Measurements from ENCODE around the gene CNTNAP2.
"Not testable (repeated sequence)": the region's sequence is repeated elsewhere in the genome, so short reads cannot be mapped to it uniquely, and the experiment has no call there.

CNTNAP2 gene

DNA sequence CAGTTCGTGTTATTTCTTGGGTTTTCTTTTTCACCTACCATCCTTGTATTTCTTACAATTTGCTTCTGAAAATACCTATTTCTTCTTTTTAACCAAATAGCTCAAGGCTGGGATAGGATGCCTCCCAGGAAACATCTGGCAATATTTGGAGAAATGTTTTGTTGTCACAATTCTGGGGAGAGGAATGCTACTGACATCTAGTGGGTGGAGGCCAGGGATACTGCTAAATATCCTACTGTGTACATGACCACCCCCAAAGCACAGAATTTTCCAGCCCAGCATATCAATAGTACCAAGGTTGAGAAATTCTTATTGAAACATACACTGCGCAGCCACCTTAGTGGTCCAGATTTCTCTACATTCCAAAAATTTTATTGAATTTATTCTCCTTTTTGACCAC, 55.5 kb downstream of the CNTNAP2 start:
- DNase-seq = no peak

DNA sequence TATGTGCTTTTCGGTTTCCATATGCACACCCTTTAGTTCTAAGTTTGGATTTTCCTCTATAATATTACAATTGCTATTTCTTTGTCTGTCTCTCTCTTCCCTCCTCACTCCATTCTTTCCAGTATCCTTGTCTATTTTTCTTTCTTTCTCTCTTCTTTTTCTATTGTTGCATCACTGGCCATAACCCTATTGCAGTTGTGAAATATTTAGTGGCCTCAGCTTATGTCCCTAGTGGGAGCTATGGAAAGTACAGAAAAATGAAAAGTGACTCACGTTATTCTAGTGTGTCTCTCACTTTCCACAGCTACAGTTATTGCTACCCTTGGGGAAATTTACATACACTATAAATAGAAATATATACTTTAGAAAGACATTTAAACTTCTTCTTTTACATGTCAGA, 59.1 kb downstream of the CNTNAP2 start:
- DNase-seq = no peak

DNA sequence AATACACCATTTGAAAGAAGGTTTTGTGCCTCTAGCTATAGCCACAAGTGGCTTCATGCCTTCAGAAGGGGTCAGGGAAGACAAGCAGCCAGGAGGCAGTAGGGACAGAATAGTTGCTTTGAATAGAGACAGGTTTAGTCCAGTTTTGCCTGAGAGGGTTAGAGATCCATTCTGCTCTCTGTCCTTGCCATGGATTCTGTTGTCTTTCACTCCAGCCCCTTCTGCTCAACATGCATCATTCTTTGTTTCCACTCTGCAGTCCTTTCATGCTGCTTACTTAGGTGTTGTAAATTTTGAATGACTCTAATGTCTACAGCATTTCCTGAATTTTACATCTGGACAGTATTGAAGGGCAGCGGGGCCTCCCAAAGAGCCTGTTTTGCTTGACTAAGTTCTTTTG, 60.3 kb downstream of the CNTNAP2 start:
- DNase-seq = no peak

DNA sequence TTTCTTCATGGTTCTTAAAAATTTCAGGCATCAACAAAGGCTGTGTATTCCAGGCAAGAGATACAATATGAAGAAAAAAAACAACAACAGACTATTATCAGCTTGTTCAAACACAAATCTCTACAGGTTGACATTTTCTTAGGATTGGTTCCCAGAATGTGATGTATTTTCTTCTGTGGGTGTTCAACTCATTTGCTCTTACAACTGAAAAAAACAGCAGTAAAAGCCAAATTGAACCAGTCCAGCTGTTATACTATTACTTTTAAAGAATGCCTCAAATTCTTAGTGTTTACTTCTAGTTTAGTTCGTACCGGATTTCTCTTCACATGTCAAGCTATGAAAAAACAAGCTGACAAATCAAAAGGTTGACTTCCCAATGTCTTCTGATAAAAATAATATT, 60.7 kb downstream of the CNTNAP2 start:
- DNase-seq = no peak

DNA sequence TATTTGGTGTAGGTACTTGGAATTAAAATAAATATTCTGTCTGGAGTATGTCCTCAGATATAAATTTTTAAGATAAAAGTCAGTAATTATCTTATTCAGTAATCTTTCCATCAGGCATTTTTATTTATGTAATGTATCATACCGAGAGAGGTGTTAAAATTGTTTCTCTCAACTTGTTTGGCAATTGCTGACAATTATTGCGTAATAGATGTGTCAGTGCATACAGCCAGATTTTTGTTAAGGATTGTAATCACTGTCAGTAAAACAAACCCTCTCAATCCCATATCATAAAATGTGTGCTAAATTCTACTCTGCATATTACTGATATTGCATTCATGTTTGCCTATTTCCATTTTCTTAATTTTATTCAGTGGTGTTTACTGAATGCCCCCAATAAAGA, 69.2 kb downstream of the CNTNAP2 start:
- DNase-seq = no peak

DNA sequence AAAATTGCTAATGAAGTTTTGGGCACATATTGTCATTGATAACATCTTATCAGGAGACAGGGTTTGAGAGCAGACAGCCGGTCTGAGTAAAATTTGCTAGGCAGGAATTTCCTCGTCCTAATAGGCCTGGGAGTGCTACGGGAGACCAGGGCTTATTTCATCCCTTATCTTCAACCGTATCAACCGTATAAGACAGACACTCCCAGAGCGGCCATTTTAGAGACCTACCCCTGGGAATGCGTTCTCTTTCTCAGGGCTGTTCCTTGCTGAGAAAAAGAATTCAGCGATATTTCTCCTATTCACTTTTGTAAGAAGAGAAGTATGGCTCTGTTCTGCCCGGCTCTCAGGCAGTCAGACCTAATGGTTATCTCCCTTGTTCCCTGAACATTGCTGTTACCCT, 74.8 kb downstream of the CNTNAP2 start:
- not testable (repeated sequence) for DNase-seq

DNA sequence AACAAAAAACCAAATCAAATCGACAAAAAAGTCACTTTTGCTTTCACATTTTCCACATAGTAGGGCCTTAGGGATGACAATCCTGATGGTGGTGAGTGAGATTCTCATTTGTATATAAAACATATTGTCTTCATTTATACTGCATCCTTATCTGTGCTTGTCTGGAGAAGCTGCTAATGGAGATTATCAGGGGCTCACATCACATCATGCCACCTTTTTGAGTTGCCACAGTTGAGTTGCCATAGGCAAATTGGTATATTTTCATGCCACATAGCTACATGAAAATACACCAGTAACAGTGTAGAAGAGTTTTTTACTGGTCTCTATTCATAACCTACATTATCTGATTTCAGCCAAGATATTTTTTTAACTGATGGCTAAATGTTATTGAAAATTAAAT, 85.3 kb downstream of the CNTNAP2 start:
- DNase-seq = no peak

DNA sequence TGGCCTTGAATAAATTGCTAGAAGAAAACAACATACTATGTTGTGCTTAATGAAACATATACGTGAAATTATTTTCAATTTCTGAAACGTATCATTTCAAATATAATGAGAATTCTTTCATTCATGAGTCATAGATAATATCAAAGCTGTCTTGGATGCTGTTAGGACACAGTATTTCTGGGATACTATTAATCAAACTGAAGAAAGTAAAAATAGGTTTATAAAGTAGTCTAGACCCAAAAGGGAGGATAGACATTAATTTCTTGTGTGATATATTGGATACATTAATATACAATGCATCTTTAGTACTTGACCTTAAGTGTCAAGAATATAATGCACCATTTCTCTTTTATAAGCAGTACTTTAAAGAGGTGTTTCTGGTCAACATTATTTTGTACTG, 89.7 kb downstream of the CNTNAP2 start:
- no peak for DNase-seq

DNA sequence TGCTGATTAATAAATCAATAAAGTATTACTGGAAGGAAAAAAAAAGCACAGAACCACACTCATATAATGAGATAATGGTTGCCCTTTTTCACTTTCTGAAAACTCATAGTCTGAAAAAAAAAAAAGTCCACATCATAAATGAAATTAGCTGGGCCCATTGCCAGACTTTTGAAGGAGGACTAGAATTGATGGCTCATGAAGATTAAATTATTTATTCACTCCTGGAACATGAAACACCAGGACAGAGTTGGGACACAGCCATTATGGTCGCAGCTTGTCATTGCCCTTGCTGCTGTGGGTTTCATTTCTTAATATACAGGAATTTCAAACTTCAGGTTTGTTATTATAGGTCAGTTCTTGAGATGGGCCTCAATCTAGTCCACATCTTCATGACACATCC, 91.9 kb downstream of the CNTNAP2 start:
- no peak for DNase-seq

DNA sequence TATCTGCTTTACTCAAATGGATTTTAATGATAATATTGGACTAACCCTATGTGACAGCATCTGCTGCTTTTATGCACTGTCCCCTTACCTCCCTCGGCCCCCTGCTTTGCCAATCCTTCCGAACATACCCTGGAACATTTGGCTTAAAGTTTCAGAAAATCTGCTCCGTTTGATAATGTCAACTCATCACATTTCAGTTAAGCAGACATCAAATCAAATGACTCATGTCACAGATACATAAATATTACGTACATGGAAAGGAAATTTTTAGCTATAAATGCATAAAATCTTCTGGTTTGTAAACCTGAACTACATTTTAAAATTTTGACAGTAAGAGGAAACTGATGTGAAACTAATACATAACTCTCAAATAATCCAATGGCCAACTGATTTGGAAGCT, 98.2 kb downstream of the CNTNAP2 start:
- DNase-seq = no peak

DNA sequence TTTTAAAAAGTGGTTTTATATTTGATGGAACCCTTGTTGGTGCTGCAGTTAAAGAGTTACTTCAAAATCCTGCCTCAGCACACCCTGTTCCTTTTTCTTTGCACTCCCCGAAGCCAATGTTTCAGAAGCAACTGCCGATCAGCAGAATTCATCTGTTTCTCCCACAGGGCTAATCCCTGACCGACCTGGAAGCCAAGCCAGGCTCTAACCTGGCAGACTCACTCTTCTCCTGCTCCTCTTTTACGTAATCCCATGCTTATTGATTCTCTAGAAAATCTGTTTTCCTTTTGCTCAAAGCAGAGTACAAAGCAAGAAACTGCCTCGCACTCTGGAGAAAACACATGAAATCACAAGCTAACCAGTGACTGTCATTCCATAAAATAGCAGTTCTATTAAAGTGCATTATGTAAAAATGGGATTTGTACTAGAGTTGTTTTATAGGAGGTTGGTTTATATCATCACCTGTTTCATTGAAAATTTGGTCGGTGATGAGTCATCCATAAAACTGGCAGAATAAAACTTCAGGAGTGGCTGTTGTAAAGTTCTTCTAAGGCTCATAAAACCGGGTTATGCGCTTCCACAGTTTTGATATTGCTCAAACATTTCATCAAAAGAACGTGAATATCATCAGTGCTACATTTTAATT, 99.9 kb downstream of the CNTNAP2 start:
- DNase-seq = no peak

DNA sequence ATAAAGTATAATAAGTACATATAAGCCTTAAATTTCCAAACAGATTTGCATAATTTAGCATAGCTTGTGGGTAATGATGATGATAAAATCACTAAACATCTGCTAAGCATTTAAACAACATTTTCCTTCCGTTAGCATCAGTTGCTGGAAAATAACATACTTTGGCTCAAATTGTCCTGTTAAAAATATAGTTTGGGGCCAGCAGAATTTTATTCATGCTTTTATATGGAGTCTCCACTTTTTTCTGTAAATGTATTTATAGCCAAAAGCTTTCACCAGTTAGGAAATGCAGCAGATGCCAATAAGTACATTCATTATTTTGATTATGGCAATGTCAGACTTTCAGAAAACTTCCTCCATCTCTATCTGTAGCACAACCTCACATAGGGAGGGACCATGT, 107.2 kb downstream of the CNTNAP2 start:
- DNase-seq = no peak

DNA sequence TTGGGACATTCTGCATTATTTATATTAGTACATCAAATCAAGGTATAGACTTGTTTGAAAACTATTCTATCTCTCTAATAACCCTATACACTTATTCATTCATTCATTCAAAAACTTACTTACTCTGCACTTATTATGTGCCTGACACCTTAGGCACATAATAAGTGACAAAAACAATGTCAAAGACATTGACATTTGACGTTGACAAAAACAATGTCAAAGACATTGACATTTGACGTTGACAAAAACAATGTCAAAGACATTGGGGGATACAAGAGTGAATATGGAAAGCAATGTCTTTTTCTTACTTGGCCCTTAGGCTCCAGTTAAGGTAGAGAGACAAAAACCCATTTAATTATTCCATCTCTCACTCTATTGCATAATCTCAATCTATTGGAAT, 116.0 kb downstream of the CNTNAP2 start:
- no peak for DNase-seq

DNA sequence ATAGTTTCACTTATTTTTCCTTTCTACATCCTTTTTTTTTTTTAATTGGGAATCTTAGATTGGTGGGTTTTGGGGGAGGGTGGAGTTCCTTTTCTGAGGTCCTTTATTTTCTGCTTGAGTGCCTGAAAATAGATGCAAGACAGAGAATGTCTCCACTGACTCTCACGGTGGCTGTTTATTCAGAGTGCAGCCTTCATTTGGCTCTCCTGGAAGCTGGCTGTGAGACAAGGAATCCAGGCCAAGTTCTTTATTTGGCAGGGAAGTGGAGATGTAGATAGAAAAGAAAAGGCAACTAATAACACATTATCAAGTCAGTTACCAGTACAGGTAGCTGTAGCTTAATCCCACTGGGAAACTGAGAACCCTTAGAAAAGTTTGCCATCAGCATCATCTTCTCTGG, 118.6 kb downstream of the CNTNAP2 start:
- DNase-seq = no peak

DNA sequence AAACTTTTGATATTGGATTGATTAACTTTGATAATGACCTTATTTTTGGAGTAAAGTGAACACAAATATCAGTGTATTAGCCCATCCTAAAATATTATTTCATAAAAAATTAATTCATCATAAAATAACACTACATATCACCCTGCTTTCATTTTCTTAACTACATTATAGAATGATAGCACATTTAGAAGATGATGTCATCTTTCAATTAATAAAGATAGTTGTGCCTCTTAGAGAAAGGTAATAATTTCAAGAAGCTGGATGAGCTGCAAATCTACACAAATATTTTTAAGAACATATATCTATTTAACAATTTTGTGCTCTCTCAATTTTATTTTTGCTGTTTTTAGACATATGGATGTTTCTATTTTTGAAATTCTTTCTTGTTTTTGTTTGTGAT, 126.1 kb downstream of the CNTNAP2 start:
- DNase-seq = no peak

DNA sequence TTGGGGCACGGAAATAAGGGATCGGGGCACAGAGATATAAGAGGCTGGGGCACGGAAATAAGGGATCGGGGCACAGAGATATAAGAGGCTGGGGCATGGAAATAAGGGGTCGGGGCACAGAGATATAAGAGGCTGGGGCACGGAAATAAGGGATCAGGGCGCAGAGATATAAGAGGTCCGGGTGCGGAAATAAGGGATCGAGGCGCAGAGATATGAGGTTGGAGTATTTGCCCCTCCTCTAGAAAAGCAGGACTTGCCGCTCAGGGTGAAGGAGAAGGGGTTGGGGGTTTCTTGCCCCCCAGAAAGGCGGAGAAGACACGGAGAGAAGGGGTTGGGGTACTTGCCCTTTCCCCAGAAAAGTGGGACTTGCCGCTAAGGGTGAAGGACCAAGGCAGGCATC, 131.4 kb downstream of the CNTNAP2 start:
- DNase-seq = not testable (repeated sequence)

DNA sequence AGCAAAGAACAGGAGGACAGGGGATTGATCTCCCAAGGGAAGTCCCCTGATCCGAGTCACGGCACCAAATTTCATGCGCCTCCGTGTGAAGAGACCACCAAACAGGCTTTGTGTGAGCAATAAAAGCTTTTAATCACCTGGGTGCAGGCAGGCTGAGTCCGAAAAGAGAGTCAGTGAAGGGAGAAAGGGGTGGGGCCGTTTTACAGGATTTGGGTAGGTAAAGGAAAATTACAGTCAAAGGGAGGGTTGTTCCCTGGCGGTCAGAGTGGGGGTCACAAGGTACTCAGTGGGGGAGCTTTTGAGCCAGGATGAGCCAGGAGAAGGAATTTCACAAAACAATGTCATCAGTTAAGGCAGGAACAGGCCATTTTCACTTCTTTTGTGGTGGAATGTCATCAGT, 132.1 kb downstream of the CNTNAP2 start:
- DNase-seq = peak; percentile 59

DNA sequence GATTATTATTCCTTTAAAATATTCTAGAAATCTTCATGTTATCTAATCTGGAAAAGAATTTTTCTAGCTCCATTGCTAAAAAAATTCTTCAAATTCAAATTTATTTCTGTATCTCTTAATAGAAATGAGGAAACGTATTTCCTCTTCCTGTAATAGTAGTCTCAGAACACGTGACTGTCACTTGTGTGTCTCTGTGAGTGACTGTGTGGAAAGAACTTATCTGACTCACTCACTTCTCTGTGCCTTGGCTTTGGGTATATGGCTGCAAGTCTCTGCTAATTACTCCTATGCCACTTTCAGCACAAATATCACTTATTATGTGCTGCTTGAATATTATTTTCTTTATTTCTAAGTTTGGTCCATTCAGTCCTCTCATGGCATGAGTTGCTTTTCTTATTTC, 132.7 kb downstream of the CNTNAP2 start:
- DNase-seq = no peak

DNA sequence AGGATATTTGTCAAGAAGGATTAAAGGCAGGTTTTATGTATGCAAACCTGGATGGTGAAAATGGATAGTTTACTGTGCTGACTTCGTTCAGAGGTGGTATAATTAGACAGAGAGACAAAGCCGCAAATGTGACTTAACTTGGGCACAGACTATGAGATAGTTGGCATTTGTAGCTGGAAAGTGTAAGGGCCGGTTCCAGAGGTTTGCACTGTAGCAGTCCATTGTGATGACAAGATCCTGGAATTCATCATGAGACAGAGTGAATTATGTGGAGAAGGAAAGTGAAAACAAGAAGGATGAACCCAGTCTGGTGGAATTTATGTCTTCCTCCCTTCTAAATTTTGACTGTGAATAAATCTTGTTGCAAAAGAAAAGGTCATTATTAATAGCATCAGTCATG, 139.0 kb downstream of the CNTNAP2 start:
- no peak for DNase-seq

DNA sequence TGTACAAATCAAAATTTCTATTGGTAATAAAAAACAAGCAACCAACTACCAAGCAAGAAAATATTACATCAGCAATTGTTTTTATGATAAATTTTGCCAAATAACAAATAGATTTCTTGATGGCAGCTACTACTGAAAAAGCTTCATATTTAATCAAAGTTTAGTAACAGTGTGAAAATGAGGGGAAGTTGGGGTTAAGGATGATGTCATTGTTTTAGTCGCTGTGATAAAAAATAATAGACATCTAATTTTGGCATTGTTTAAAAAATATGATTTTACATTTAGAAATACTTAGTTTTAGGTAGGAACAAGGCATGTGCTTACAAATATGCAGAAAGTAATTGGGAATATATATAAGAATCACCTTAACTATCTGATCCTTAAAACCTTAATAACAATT, 145.9 kb downstream of the CNTNAP2 start:
- DNase-seq = no peak

DNA sequence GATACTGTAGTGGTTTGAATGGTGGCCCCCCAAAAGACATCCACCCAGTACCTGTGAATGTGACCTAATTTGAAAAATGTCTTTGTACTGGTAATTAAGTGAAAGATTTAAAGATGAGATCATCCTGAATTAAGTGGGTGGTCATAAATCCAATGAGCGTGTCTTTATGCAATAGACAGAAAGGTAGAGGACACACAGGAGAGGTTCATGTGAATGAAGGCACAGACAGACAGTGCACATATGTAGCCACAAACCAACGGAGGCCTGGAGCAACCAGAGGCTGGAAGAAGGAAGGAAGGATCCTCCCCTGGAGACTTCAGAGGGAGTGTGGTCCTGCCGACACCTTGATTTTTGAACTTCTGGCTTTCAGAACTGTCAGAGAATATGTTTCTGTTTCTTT, 160.3 kb downstream of the CNTNAP2 start:
- DNase-seq = no peak

DNA sequence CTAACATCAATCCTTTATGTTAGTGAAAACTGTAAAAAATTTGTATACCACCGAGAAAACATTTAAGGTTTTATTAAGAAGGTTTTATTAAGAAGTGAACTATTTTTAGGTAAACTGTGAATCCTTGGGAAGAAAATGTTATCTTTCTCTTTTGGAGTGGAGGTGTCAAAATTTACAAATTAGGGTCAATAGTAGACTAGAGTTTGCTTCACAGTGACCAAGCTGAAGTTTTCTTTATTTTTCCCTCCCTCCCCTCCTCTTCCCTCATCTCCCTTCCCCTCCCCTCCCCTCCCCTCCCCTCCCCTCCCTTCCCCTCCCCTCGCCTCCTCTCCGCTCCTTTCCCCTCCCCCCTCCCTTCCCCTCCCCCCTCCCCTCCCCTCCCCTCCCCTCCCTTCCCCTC, 168.8 kb downstream of the CNTNAP2 start:
- DNase-seq = no peak

DNA sequence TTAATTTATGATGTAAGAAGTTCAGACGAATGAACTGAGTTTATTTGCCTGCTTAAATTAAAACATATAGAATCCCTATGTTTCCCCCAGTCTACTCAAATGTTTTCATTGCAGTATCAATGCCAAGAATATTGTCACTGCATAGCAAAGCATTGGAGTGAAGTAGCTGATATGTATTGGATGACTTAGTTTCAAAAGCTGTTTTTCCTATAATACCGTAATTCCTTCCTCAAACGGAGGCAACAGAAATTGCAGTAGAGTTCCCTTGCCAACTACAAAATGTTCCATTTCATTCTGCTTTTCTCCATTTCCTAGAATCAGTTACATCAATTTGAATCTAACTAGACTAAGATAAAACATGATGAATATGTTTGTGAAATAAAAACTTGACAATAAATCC, 174.1 kb downstream of the CNTNAP2 start:
- DNase-seq = no peak

DNA sequence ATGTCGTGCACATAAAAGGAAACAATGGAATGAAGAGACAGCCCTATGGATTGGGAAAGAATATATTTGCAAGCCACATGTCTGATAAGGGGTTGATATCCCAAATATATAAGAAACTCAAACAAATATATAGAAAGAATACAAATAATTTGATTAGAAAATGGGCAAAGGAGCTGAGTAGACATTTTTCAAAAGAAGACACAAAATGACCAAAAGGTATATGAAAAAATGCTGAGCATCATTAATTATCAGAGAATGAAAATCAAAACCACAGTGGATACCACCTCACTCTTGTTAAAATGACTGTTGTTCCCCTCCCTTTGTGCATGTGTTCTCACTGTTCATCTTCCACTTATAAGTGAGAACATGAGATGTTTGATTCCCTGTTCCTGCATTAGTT, 175.3 kb downstream of the CNTNAP2 start:
- DNase-seq = no peak

DNA sequence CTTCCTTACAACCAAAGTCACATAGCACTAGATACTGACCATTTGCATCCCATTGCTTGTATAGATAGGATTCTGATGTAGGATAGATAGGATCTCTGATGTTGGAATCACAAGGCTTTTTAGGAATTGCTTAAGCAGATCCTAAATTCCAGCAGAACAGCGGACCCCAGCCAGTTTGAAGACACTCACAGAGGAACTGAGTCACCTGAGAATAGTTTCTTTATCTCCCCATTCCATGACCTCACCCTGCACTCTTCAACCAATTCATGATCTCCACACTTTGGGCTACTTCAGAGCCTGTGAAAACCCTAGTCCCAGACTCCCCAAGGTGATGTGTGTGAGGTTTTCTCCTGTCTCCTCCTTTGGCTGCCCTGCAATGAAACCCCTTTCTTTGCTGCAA, 179.4 kb downstream of the CNTNAP2 start:
- peak; percentile 55 for DNase-seq

DNA sequence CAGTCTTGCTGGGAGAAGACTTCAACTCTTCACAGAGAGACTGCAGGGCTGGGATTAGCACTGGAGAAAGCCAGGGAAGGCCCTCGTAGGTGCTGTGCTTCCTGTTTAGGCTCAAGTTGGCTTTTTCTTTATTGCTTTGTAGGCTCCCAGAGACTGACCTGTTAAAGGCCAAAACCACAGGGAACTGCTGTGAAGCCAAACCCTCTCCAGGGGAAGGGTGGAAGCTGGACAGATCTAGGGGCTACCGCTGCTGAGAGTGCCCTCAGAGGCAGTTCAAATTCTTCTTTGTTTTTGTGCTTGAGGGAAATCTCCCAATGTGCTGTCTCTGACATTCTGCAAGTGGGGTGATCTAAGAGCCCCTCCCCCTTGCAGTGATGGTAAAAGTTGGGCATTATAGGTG, 198.4 kb downstream of the CNTNAP2 start:
- DNase-seq = peak; percentile 52

Data from islet precursor cell (in vitro differentiated cells).